Osteocyte (in vitro differentiated cells): ENCODE measurements around the gene ARHGEF7. TPM values are rescaled to one million over a fixed set of nuclear protein-coding genes. Genes with fewer than 3 reads are reported as not detected.

Experiments used
- DNase-seq: peaks from one replicate; pipeline ENCODE4 v3.0.0; 2021; ENCODE audit warnings: mixed read lengths; ENCODE audit not compliant: unreplicated experiment; ENCODE audit errors: extremely low spot score
- H3K27ac Mint-ChIP-seq: one replicate; pipeline ENCODE4 v1.8.0; 2021; ENCODE audit warnings: mild to moderate bottlenecking, mixed read lengths; ENCODE audit not compliant: unreplicated experiment
- H3K27me3 Mint-ChIP-seq: one replicate; pipeline ENCODE4 v1.8.0; 2021; ENCODE audit warnings: mixed read lengths; ENCODE audit not compliant: unreplicated experiment
- H3K36me3 Mint-ChIP-seq: one replicate; pipeline ENCODE4 v1.8.0; 2021; ENCODE audit warnings: mixed read lengths; ENCODE audit not compliant: unreplicated experiment
- H3K4me1 Mint-ChIP-seq: one replicate; pipeline ENCODE4 v1.8.0; 2021; ENCODE audit warnings: mixed read lengths; ENCODE audit not compliant: unreplicated experiment
- H3K4me3 Mint-ChIP-seq: one replicate; pipeline ENCODE4 v1.8.0; 2021; ENCODE audit warnings: mild to moderate bottlenecking, moderate library complexity, mixed read lengths; ENCODE audit not compliant: unreplicated experiment
- H3K9me3 Mint-ChIP-seq: one replicate; pipeline ENCODE4 v1.8.0; 2021; ENCODE audit warnings: mixed read lengths; ENCODE audit not compliant: unreplicated experiment
- total RNA-seq: library from RNA; stranded (reverse); gene quantifications from 2 replicates; pipeline ENCODE4 v1.2.1, GENCODE V29; 2021
- TF ChIP-seq, protein P1 (sequence below): fragments of 200-600 bp; sonication (generic); IDR thresholded peaks from 2 replicates; pipeline ENCODE4 v1.5.0; 2021; ENCODE audit warnings: antibody characterized with exemption, mild to moderate bottlenecking, moderate library complexity

Gene ARHGEF7
- total RNA-seq, 1 donor from 2014 or later, result 125 TPM

DNA sequence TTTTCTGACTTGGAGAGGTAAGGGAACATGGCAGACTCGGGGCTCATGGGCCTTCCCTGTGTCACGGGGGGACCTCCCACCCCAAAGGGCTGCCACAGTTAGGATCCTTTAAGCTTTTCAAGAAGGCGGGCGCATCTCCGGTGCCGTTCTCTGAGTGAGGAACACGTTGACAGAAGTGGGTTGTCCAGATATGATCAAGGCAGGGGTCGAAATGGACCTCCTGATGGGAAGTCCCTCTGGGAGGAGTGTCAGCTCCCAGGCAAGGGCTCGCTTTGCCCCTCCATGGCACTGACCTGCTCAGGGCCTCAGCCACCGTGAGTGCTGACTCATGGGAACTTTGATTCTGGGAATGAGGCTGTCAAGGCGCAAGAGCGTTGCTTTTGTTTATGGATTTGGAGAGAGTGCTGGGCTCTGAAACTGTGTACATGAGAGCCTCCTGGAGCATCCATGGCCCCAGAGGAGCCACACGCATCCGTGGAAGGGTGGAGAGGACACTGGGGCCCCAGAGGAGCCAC lies 198.9 kb downstream of the ARHGEF7 start:
- H3K27ac Mint-ChIP-seq, result no peak overlapping the region
- no peak overlapping the region for H3K4me3 Mint-ChIP-seq
- H3K36me3 Mint-ChIP-seq, result peaks cover 48% of the 10 kb centered on the region
- no peaks in the 10 kb centered on the region for H3K27me3 Mint-ChIP-seq
- TF ChIP-seq, protein P1, sequence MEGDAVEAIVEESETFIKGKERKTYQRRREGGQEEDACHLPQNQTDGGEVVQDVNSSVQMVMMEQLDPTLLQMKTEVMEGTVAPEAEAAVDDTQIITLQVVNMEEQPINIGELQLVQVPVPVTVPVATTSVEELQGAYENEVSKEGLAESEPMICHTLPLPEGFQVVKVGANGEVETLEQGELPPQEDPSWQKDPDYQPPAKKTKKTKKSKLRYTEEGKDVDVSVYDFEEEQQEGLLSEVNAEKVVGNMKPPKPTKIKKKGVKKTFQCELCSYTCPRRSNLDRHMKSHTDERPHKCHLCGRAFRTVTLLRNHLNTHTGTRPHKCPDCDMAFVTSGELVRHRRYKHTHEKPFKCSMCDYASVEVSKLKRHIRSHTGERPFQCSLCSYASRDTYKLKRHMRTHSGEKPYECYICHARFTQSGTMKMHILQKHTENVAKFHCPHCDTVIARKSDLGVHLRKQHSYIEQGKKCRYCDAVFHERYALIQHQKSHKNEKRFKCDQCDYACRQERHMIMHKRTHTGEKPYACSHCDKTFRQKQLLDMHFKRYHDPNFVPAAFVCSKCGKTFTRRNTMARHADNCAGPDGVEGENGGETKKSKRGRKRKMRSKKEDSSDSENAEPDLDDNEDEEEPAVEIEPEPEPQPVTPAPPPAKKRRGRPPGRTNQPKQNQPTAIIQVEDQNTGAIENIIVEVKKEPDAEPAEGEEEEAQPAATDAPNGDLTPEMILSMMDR, result no peak
- H3K4me1 Mint-ChIP-seq, result peaks cover 25% of the 10 kb centered on the region
- no peak for DNase-seq
- H3K9me3 Mint-ChIP-seq, result peaks cover 18% of the 10 kb centered on the region

GRCh38 chr13:111314852-111315251 lies 199.7 kb downstream of the ARHGEF7 start:
- peaks cover 9% of the 10 kb centered on the region for H3K9me3 Mint-ChIP-seq
- H3K4me1 Mint-ChIP-seq, result peaks cover 25% of the 10 kb centered on the region
- DNase-seq, result no peak
- TF ChIP-seq, protein P1, result no peak
- H3K27me3 Mint-ChIP-seq, result no peaks in the 10 kb centered on the region
- peak overlapping the region; percentile 47 for H3K27ac Mint-ChIP-seq
- H3K4me3 Mint-ChIP-seq, result no peak overlapping the region
- H3K36me3 Mint-ChIP-seq, result peaks cover 43% of the 10 kb centered on the region

- no peak overlapping the region for H3K4me3 Mint-ChIP-seq
- TF ChIP-seq, protein P1, result no peak
- peaks cover 3% of the 10 kb centered on the region for H3K9me3 Mint-ChIP-seq
- peaks cover 25% of the 10 kb centered on the region for H3K4me1 Mint-ChIP-seq
- no peak for DNase-seq
- H3K27me3 Mint-ChIP-seq, result no peaks in the 10 kb centered on the region
- peaks cover 37% of the 10 kb centered on the region for H3K36me3 Mint-ChIP-seq
- H3K27ac Mint-ChIP-seq, result peak overlapping the region; percentile 47
These were observed 200.4 kb downstream of the ARHGEF7 start for GRCh38 chr13:111315347-111315995.

GRCh38 chr13:111316161-111316730 lies 201.1 kb downstream of the ARHGEF7 start:
- Mint-ChIP-seq H3K36me3 (peaks cover 30% of the 10 kb centered on the region), H3K27me3 (no peaks in the 10 kb centered on the region), H3K4me3 (no peak overlapping the region), H3K9me3 (no peaks in the 10 kb centered on the region), H3K4me1 (peaks cover 25% of the 10 kb centered on the region), H3K27ac (peak overlapping the region; percentile 34)
- DNase-seq, result peak; percentile 68
- TF ChIP-seq, protein P1, result no peak

- H3K4me1 Mint-ChIP-seq, result peaks cover 25% of the 10 kb centered on the region
These were observed 202.0 kb downstream of the ARHGEF7 start for GRCh38 chr13:111317042-111317550.

More at GRCh38 chr13:111317042-111317550, 202.0 kb downstream of the ARHGEF7 start:
- Mint-ChIP-seq H3K36me3 (peaks cover 22% of the 10 kb centered on the region), H3K27me3 (no peaks in the 10 kb centered on the region), H3K4me3 (no peak overlapping the region), H3K9me3 (no peaks in the 10 kb centered on the region), H3K27ac (no peak overlapping the region)
- TF ChIP-seq, protein P1, result no peak
- DNase-seq, result peak; percentile 67
